ENCODE measurements around the gene RAD52.

Gene RAD52

GRCh38 chr12:953776-954175 is 4.3 kb upstream of the RAD52 start:
- H3K9ac ChIP-seq (ENCODE audit: insufficient read length) = peak overlapping the region; percentile 6
- peak overlapping the region; percentile 90 for H3K27ac ChIP-seq
- no peak for TF ChIP-seq POLR2AphosphoS5 (IDR thresholded peaks at IDR 0.05; ENCODE audit: borderline replicate concordance, low read depth, low read length)
- no peak for TF ChIP-seq EZH2 (IDR thresholded peaks at IDR 0.05)
- no peak for TF ChIP-seq FOXP2 (optimal IDR thresholded peaks at IDR 0.05; ENCODE audit: control extremely low read depth, extremely low read length, insufficient read depth)
- no peaks in the 10 kb centered on the region for H3K36me3 ChIP-seq (ENCODE audit: insufficient read depth, low read length)
- peak; percentile 8 for DNase-seq (ENCODE audit: low read depth, low spot score)
- peak overlapping the region; percentile 54 for H3K4me3 ChIP-seq
- H3K9me3 ChIP-seq (ENCODE audit: low read depth, low read length) = no peaks in the 10 kb centered on the region

GRCh38 chr12:951176-951575 is 1.7 kb upstream of the RAD52 start:
- TF ChIP-seq EZH2 (IDR thresholded peaks at IDR 0.05) (no peak), FOXP2 (optimal IDR thresholded peaks at IDR 0.05; ENCODE audit: control extremely low read depth, extremely low read length, insufficient read depth) (no peak), POLR2AphosphoS5 (IDR thresholded peaks at IDR 0.05; ENCODE audit: borderline replicate concordance, low read depth, low read length) (no peak)
- Histone ChIP-seq H3K27ac (no peak overlapping the region), H3K36me3 (ENCODE audit: insufficient read depth, low read length) (no peaks in the 10 kb centered on the region), H3K9ac (ENCODE audit: insufficient read length) (no peak overlapping the region), H3K9me3 (ENCODE audit: low read depth, low read length) (no peaks in the 10 kb centered on the region), H3K4me3 (no peak overlapping the region)
- DNase-seq (ENCODE audit: low read depth, low spot score) = no peak

GRCh38 chr12:948238-948637 is 1.3 kb downstream of the RAD52 start:
- no peaks in the 10 kb centered on the region for H3K9me3 ChIP-seq (ENCODE audit: low read depth, low read length)
- no peaks in the 10 kb centered on the region for H3K36me3 ChIP-seq (ENCODE audit: insufficient read depth, low read length)
- DNase-seq (ENCODE audit: low read depth, low spot score) = no peak
- H3K4me3 ChIP-seq = peak overlapping the region; percentile 79
- H3K9ac ChIP-seq (ENCODE audit: insufficient read length) = no peak overlapping the region
- no peak overlapping the region for H3K27ac ChIP-seq
- TF ChIP-seq FOXP2 (optimal IDR thresholded peaks at IDR 0.05; ENCODE audit: control extremely low read depth, extremely low read length, insufficient read depth) (no peak), POLR2AphosphoS5 (IDR thresholded peaks at IDR 0.05; ENCODE audit: borderline replicate concordance, low read depth, low read length) (no peak), EZH2 (IDR thresholded peaks at IDR 0.05) (no peak)

GRCh38 chr12:946631-947030 is 2.9 kb downstream of the RAD52 start:
- no peaks in the 10 kb centered on the region for H3K9me3 ChIP-seq (ENCODE audit: low read depth, low read length)
- no peak overlapping the region for H3K27ac ChIP-seq
- no peak for DNase-seq (ENCODE audit: low read depth, low spot score)
- no peak overlapping the region for H3K9ac ChIP-seq (ENCODE audit: insufficient read length)
- TF ChIP-seq EZH2 (IDR thresholded peaks at IDR 0.05) (no peak), FOXP2 (optimal IDR thresholded peaks at IDR 0.05; ENCODE audit: control extremely low read depth, extremely low read length, insufficient read depth) (no peak), POLR2AphosphoS5 (IDR thresholded peaks at IDR 0.05; ENCODE audit: borderline replicate concordance, low read depth, low read length) (no peak)
- no peak overlapping the region for H3K4me3 ChIP-seq
- no peaks in the 10 kb centered on the region for H3K36me3 ChIP-seq (ENCODE audit: insufficient read depth, low read length)

- Histone ChIP-seq H3K36me3 (ENCODE audit: insufficient read depth, low read length) (no peaks in the 10 kb centered on the region), H3K9me3 (ENCODE audit: low read depth, low read length) (no peaks in the 10 kb centered on the region), H3K4me3 (no peak overlapping the region), H3K27ac (no peak overlapping the region), H3K9ac (ENCODE audit: insufficient read length) (no peak overlapping the region)
- DNase-seq (ENCODE audit: low read depth, low spot score) = no peak
- TF ChIP-seq EZH2 (IDR thresholded peaks at IDR 0.05) (no peak), FOXP2 (optimal IDR thresholded peaks at IDR 0.05; ENCODE audit: control extremely low read depth, extremely low read length, insufficient read depth) (no peak)
Observed at GRCh38 chr12:946212-946611, 3.3 kb downstream of the RAD52 start.

GRCh38 chr12:944211-944610 is 5.3 kb downstream of the RAD52 start:
- no peak overlapping the region for H3K9ac ChIP-seq (ENCODE audit: insufficient read length)
- H3K4me3 ChIP-seq = no peak overlapping the region
- H3K9me3 ChIP-seq (ENCODE audit: low read depth, low read length) = no peaks in the 10 kb centered on the region
- H3K36me3 ChIP-seq (ENCODE audit: insufficient read depth, low read length) = 0 out of 2 replicates have a peak, but pooled peaks cover 4% of the 10 kb centered on the region
- TF ChIP-seq EZH2 (IDR thresholded peaks at IDR 0.05) (no peak), POLR2AphosphoS5 (IDR thresholded peaks at IDR 0.05; ENCODE audit: borderline replicate concordance, low read depth, low read length) (no peak), FOXP2 (optimal IDR thresholded peaks at IDR 0.05; ENCODE audit: control extremely low read depth, extremely low read length, insufficient read depth) (no peak)
- DNase-seq (ENCODE audit: low read depth, low spot score) = no peak
- H3K27ac ChIP-seq = no peak overlapping the region

- H3K36me3 ChIP-seq (ENCODE audit: insufficient read depth, low read length) = 0 out of 2 replicates have a peak, but pooled peaks cover 4% of the 10 kb centered on the region
Observed at GRCh38 chr12:943051-943450, 6.4 kb downstream of the RAD52 start.

GRCh38 chr12:938810-939209 is 10.7 kb downstream of the RAD52 start:
- no peak overlapping the region for H3K9ac ChIP-seq (ENCODE audit: insufficient read length)
- H3K4me3 ChIP-seq = no peak overlapping the region
- 0 out of 2 replicates have a peak, but pooled peaks cover 4% of the 10 kb centered on the region for H3K36me3 ChIP-seq (ENCODE audit: insufficient read depth, low read length)
- no peak overlapping the region for H3K27ac ChIP-seq
- no peak for DNase-seq (ENCODE audit: low read depth, low spot score)
- TF ChIP-seq EZH2 (IDR thresholded peaks at IDR 0.05) = no peak
- no peak for TF ChIP-seq POLR2AphosphoS5 (IDR thresholded peaks at IDR 0.05; ENCODE audit: borderline replicate concordance, low read depth, low read length)
- no peak for TF ChIP-seq FOXP2 (optimal IDR thresholded peaks at IDR 0.05; ENCODE audit: control extremely low read depth, extremely low read length, insufficient read depth)
- no peaks in the 10 kb centered on the region for H3K9me3 ChIP-seq (ENCODE audit: low read depth, low read length)

More at GRCh38 chr12:943051-943450, 6.4 kb downstream of the RAD52 start:
- no peak overlapping the region for H3K9ac ChIP-seq (ENCODE audit: insufficient read length)
- no peak for DNase-seq (ENCODE audit: low read depth, low spot score)
- no peaks in the 10 kb centered on the region for H3K9me3 ChIP-seq (ENCODE audit: low read depth, low read length)
- H3K4me3 ChIP-seq = no peak overlapping the region
- no peak overlapping the region for H3K27ac ChIP-seq
- TF ChIP-seq EZH2 (IDR thresholded peaks at IDR 0.05) (no peak), POLR2AphosphoS5 (IDR thresholded peaks at IDR 0.05; ENCODE audit: borderline replicate concordance, low read depth, low read length) (no peak), FOXP2 (optimal IDR thresholded peaks at IDR 0.05; ENCODE audit: control extremely low read depth, extremely low read length, insufficient read depth) (no peak)
